Activated naive CD4-positive, alpha-beta T cell treated with Interleukin-2 at 50 U/mL for 16 hours (primary cell): ENCODE measurements around the gene SLC16A11.
"Not testable (repeated sequence)": the region's sequence is repeated elsewhere in the genome, so short reads cannot be mapped to it uniquely, and the experiment has no call there.

ENCODE experiments used
- DNase-seq: peaks from one replicate; pipeline ENCODE4 v3.0.0-alpha.2; 2020

Gene SLC16A11

DNA sequence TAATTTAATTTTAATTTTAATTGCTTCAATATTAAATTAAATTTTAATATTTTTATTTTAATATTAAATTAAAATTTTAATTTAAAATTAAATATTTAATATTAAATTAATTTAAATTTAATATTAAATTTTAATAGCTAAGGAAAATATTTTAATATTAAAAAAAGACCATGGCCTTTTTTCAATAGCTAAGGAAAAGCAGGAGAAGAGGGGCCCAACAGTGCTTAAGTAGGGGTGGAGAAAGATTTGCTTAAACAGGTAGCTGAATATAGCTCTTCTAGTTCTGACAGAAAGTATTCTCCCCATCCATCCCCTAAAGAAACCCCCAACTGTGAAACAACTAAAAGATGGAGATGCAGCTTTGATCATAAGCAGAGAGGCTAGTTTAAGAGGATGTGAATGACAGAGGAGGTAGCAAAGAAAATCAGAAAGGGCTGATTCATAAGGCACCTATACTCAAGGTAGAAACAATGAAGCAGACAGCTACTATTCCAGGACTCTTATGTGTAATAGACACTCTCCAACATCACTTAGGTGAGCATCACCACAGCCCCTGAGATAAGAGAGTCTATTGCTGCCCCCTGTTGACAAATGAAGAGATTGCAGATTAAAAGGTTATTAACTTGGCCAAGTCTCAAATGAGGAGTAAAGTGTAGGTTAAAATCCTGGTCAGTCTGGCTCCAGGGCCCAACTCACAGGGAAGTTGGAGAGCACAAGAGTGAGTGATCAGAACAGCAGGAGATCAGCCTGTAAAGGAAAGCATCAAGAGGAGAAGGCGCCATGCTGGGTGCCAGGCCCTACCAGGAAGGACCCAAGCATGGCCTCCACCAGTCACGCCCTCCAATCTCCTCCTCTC, 39.3 kb downstream of the SLC16A11 start:
- peak; percentile 7 for DNase-seq

DNA sequence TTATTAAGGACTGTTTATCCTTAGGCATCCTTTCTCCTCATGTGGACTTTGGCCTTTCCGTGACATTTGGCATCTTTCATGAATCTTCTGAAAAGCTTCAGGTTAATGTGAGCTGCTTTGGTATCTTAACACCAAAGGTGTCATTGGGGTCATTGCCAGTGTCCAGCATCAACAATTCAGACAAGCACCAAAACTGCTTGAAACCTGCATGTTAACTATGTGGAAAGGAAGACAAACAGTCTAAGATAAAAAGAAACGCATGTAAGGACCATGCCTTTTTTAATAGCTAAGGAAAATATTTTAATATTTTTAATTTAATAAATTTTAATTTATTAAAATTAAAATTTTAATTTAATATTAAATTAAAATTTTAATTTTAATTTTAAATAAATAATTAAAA, 40.1 kb downstream of the SLC16A11 start:
- no peak for DNase-seq

DNA sequence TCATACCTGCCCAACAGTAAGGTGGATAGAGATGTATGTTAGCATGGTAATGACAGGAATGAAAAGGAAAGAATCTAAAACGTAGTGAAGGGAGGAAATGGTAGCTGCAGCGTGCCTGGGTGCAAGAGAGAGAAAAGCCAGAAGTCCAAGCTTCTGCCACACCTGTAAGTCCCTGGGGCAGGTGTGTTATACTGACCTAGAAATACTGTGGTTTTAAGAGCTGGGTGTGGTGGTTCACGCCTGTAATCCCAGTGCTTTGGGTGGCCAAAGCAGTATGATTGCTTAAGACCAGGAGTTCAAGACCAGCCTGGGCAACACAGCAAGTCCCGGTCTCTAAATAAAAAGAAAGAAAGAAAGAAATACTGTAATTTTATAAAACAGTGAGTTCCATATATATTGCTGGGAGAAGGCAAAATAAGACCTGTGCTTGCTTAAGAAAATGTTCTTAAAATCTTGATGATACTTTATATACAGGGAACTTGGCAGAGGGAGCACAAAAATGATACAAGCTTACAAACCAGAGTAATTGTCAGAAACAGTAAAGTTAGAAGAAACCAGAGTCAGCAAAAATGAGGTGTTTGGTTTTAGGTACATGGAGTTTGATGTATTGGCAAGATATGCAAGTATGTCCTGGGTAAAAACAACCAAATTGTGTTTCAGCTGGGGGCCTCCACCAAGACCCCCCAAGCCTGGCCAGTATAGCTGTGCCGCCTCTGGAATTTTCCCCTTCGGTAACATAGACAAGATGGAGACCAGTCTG, 41.4 kb downstream of the SLC16A11 start:
- DNase-seq: no peak

DNA sequence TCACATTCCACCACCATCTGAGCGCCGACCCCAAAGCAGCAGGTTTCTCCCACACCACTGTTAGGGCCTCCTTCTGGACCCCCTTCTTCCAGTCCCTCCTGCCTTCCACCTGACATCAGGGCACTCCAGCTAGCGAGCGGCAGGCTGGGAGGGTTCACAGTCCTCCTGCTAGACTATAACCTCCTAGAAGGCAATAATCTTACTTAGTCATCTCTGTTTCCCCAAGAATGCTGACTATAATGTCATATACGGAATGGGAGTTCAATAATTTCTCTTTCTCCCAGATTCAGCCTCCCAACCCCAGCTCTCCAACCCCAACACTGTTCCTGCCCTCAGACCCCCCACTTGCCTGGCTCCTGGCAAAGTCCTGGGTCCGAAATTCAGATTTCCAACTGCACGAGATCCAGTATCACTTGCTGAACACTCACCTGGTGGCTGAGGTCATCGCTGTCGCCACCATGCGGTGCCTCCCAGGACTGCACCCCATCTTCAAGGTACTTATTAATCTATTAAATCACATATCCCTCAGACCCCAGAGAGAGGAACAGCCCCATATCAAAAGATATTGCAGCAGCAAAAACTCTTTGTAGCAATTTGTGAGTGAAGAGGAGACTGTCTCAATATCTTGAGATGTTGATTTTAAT, 42.5 kb downstream of the SLC16A11 start:
- peak; percentile 61 for DNase-seq

DNA sequence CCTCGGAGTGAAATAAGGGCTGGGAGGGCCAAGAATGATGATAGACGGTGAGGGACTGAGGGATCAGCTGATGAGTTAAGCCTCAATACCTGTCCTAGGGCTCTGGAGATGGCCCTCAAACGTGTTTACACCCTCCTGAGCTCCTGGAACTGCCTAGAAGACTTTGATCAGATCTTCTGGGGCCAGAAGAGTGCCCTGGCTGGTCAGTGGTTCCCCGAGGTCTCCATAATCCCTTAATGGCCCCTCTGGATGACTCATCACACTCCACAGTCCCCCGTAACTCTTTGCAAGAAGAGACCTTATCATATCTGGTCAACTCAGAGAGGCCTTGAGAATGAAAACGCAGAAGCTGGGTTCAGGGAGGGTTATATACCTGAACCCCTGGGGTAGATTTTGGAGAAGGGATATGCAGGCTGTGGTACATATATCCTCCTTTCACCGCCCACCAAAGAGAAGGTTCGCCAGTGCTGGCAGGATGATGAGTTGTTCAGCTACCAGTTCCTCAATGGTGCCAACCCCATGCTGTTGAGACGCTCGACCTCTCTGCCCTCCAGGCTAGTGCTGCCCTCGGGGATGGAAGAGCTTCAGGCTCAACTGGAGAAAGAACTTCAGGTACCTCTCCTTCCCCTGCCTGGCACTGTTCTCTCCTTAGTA, 44.9 kb downstream of the SLC16A11 start:
- no peak for DNase-seq

DNA sequence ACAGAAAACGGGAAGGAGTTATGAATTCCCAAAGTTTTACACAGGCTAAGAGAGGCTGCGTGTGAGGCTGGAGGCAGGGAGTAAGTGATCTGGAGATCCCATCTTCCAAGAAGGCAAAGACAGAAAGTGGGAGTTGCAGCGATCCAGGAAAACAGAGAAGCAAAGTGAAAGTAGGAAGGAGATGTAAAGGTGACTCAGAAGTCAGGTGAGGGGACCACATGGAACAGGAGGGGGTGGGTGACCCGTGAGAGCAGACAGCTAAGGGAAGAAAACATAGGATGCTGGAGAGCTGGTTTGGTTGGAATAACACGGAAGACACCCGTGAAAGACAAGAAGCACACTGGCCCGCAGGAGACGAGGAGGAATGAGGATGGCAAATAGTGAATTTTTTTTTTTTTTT, 46.7 kb downstream of the SLC16A11 start:
- DNase-seq: no peak

DNA sequence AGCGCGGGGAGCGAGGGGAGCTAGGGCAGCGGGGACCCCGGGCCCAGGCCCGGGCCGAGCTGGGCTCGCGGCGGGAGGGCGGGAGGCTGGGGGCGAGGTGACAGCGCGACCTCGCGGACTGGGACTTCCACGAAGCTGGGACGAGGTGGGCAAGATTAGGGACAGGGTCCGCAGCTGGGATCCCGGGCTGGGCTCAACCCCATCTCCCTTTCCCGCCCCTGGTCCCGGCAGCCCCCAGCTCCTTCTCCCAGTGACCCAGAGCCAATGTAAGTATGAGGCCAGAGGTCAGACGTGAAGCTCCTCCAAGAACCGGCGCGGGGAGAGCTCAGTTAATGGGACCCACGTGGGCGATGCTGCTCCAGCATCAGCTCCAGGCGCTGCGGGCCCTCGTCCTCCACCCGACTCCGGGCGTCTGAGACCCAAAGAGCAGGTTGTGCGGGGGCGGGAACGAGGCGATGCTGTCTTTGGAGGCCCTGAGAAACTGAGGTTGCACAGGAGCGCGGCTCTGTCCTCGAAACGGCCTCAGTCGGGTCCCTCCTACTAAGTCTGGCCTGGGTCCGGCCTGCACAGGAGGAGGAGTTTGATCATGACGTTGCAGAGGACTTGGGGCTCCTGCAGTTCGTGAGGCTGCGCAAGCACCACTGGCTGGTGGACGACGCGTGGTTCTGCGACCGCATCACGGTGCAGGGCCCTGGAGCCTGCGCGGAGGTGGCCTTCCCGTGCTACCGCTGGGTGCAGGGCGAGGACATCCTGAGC, 47.5 kb downstream of the SLC16A11 start:
- DNase-seq: no peak

DNA sequence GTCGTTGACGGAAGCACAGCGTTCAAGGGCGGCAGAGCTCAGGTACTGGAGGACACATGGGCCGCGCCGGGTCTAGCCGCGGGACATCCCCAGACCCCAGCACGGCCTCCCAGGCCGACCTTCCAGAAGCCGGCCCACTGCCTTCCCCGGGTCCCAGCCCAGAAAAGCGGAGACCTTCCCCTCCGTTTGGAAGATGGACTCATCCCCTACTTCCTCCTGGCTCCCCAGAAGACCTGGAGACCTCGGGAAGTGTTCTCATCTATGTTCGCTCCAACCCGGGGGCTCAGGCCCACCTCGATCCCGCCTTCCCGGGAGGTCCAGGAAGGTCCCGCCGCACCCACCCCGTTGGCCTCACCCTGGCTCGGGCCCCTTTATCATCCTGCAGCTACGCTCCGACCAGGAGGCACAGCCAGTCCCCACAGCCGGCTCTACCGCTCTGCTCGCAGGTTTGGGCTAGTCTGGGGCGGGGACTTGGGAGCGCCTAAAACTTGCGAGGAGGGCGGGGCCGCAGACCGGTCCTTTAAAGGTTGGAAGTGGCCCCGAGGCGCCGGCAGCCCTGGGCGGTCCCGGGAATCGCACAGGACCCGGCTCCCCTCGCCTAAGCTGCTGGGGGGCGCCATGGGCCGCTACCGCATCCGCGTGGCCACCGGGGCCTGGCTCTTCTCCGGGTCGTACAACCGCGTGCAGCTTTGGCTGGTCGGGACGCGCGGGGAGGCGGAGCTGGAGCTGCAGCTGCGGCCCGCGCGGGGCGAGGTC, 48.2 kb downstream of the SLC16A11 start, which contains the start of gene ALOX12:
Gene ALOX12 (plus strand): TSS at position 550 of the 756 bp plus-strand sequence. CDS start 69 bp downstream, at position 619.
- no peak for DNase-seq

DNA sequence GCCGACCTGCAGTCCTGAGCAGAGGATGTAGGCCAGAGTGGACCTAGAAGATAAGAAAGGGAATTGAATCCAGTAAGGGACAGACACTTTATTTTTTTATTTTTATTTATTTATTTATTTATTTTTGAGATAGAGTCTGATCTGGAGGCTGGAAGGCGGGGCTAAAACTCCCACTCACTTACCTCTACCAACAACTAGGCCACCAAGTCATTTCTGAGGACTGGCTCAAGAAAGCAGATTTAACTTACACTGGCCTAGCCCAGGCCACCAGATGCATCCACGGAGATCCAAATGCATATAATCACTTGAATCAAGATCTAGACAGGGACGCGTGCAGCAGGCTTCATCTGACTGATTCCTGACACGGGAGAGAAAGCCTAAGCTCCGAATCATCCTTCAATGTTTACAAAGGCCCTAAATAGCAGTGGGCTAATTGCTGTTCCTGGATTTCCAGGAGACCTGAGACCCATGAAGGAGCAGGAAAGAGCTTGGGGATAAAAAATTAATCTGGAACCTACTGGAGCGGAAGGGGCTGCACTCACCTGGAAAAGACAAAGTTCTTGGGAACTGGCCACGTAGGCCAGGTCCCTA, 49.1 kb downstream of the SLC16A11 start:
- no peak for DNase-seq

DNA sequence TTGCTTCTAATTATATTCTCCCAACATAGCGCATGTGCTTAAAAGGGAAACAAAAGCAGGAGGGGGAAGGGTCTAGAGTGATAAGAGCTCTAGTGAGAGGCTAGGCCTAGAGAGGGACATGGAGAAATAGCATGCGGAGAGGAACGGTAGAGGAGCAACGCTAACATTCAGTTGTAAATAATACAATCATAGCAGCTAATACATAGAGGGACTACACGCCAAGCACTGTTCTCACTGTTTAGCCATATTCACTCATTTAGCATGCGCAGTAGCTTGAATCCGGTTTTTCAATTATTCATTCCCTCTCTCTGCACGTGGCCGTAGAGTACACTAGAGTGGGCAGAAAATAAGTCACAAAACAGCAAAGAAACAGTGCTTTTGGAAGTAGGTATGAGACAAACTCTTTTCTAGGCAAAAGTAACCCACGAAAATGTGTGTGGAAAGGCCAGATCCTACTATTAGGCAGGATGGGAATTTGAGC, 49.7 kb downstream of the SLC16A11 start:
- no peak for DNase-seq

DNA sequence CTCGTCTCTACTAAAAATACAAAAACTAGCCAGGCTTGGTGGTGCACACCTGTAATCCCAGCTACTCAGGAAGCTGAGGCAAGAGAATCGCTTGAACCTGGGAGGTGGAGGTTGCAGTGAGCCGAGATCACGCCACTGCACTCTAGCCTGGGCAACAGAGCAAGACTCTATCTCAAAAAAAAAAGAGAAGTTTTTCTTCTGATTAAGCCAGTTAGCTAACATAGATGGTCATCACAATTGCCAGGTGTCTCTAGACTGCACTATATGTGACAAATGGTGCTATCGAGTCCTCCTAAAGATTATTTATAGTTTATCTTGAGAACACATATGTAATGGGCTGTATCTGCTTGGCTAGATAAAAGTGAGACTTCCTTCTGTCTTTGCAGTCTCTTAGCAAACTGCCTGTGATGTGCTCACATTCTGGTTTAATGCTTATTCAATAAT, 50.3 kb downstream of the SLC16A11 start:
- DNase-seq: not testable (repeated sequence)
